B cell (primary cell): Measurements from ENCODE around the gene COQ3. TPM values are rescaled to one million over a fixed set of nuclear protein-coding genes. Genes with fewer than 3 reads are reported as not detected.
A peak's percentile ranks its signal among the peaks of the same experiment; 100 is the strongest.

Experiments
- ATAC-seq: fragments of 200-7000 bp; cut with Tn5 transposase; one replicate; pipeline ENCODE4 v1.10.0; 2021; ENCODE audit warnings: low read depth, mild to moderate bottlenecking, moderate number of reproducible peaks, moderate library complexity
- CTCF ChIA-PET: fragments of 350-600 bp; sonication (Branson Sonifier 250); formaldehyde crosslinking; loops from one replicate; lab custom pipeline; 2021; ENCODE audit warnings: antibody characterized with exemption, inconsistent platforms; lab: Charles Lee
- POLR2A ChIA-PET: fragments of 350-600 bp; sonication (Branson Sonifier 250); formaldehyde crosslinking; loops from one replicate; lab custom pipeline; 2021; ENCODE audit warnings: antibody characterized with exemption; lab: Charles Lee
- DNase-seq: peaks from one replicate; pipeline ENCODE4 v3.0.0; 2013
- H2AFZ ChIP-seq: 2 replicates; pipeline ENCODE4 v1.6.1; 2012; ENCODE audit warnings: mild to moderate bottlenecking, low read depth, low read length; ENCODE audit not compliant: insufficient read depth, poor library complexity, severe bottlenecking
- H3K27ac ChIP-seq, 2 donors: 1 replicate in 1 of 2; 2 replicates in 1 of 2; pipeline ENCODE4 v1.5.1; 2012 to 2013; ENCODE audit warnings: low read length in 2 of 2, mild to moderate bottlenecking in 2 of 2, moderate library complexity in 1 of 2
- H3K27me3 ChIP-seq, 4 experiments: fragments of 200-600 bp in 1 of 4; sonication (generic) in 1 of 4; replicated peaks in 1 of 4; 1 replicate in 2 of 4; 2 replicates in 2 of 4; pipeline versions ENCODE4 v1.6.1 to v1.7.0; 2013 to 2016; ENCODE audit warnings: low read length in 3 of 4, mild to moderate bottlenecking in 2 of 4, mixed read lengths in 1 of 4, moderate library complexity in 1 of 4; ENCODE audit not compliant: insufficient read depth in 4 of 4, control insufficient read depth in 3 of 4; ENCODE audit errors: control extremely low read depth in 1 of 4
- H3K36me3 ChIP-seq, 2 experiments: replicated peaks in 1 of 2; 1 replicate in 1 of 2; 2 replicates in 1 of 2; pipeline versions ENCODE4 v1.6.1 to v1.7.1; 2013; ENCODE audit warnings: low read length in 1 of 2; ENCODE audit not compliant: insufficient read depth in 2 of 2, control insufficient read depth in 1 of 2; ENCODE audit errors: control extremely low read depth in 1 of 2, extremely low read depth in 1 of 2
- H3K4me1 ChIP-seq, 2 donors: fragments of 200-600 bp in 1 of 2; sonication (generic) in 1 of 2; 1 replicate in 1 of 2; 2 replicates in 1 of 2; pipeline versions ENCODE4 v1.5.1 to v1.6.1; 2013 to 2017; ENCODE audit warnings: low read length in 2 of 2; ENCODE audit not compliant: control insufficient read depth in 2 of 2, insufficient read depth in 2 of 2
- H3K4me2 ChIP-seq: replicated peaks from 2 replicates; pipeline ENCODE3; 2012; ENCODE audit warnings: mild to moderate bottlenecking, low read depth, low read length; ENCODE audit not compliant: poor library complexity, severe bottlenecking
- H3K4me3 ChIP-seq, 5 experiments: fragments of 200-600 bp in 1 of 5; sonication (generic) in 1 of 5; 1 replicate in 3 of 5; 2 replicates in 2 of 5; pipeline versions ENCODE4 v1.5.1 to v1.7.0; 2011 to 2016; ENCODE audit warnings: low read length in 4 of 5, mild to moderate bottlenecking in 4 of 5, low read depth in 2 of 5, control low read depth in 1 of 5, moderate library complexity in 1 of 5; ENCODE audit not compliant: insufficient read depth in 1 of 5; ENCODE audit errors: control extremely low read depth in 1 of 5, extremely low read depth in 1 of 5
- H3K79me2 ChIP-seq: fragments of 200-600 bp; sonication (generic); one replicate; pipeline ENCODE4 v1.6.0; 2016; ENCODE audit warnings: low read length; ENCODE audit not compliant: control insufficient read depth, insufficient read depth
- H3K9ac ChIP-seq: fragments of 200-600 bp; sonication (generic); 2 replicates; pipeline ENCODE4 v1.6.1; 2017; ENCODE audit warnings: mild to moderate bottlenecking, low read length, moderate library complexity
- H3K9me3 ChIP-seq, 3 donors: one replicate each; pipeline versions ENCODE4 v1.6.1 to v1.7.1; 2013; ENCODE audit warnings: low read length in 2 of 3; ENCODE audit not compliant: control insufficient read depth in 2 of 3, insufficient read depth in 1 of 3; ENCODE audit errors: control extremely low read depth in 1 of 3
- H4K20me1 ChIP-seq: 2 replicates; pipeline ENCODE4 v1.6.0; 2012; ENCODE audit warnings: mild to moderate bottlenecking, low read length; ENCODE audit not compliant: insufficient read depth, control insufficient read depth, poor library complexity, severe bottlenecking
- H3K27ac Mint-ChIP-seq: one replicate; pipeline ENCODE4 v1.8.0; 2021; ENCODE audit warnings: mixed read lengths
- H3K27me3 Mint-ChIP-seq: one replicate; pipeline ENCODE4 v1.8.0; 2021; ENCODE audit warnings: mixed read lengths
- H3K4me1 Mint-ChIP-seq: one replicate; pipeline ENCODE4 v1.8.0; 2021; ENCODE audit warnings: mixed read lengths
- H3K4me3 Mint-ChIP-seq: one replicate; pipeline ENCODE4 v1.8.0; 2021; ENCODE audit warnings: mixed read lengths
- H3K9me3 Mint-ChIP-seq: one replicate; pipeline ENCODE4 v1.8.0; 2022; ENCODE audit warnings: mixed read lengths; ENCODE audit not compliant: insufficient read depth
- CTCF ChIP-seq: fragments of 200-600 bp; IDR thresholded peaks from one replicate; pipeline ENCODE4 v1.8.0; 2022; ENCODE audit warnings: antibody characterized with exemption, mild to moderate bottlenecking
- EZH2 ChIP-seq: IDR thresholded peaks from 2 replicates; pipeline ENCODE4 v1.6.1; 2012; ENCODE audit warnings: borderline replicate concordance, low read depth, mild to moderate bottlenecking, moderate library complexity, low read length; ENCODE audit not compliant: insufficient read depth, poor library complexity, severe bottlenecking
- WGBS: methylation state at CpG from one replicate; pipeline ENCODE4 v1.1.5; 2013; ENCODE audit warnings: missing lambda C conversion rate; ENCODE audit not compliant: insufficient coverage; 5-methylcytosine and 5-hydroxymethylcytosine counted together
- intact Hi-C: fragments of 100-400 bp; cut with micrococcal nuclease; formaldehyde crosslinking; loops from one replicate; pipeline ENCODE4 v1.10.0; 2022
- polyA plus RNA-seq: library from polyadenylated mRNA; depleted of rRNA; stranded (reverse); fragments of >200 nt; gene quantifications from 2 replicates; pipeline ENCODE4 v1.2.3, GENCODE V29; 2012
- total RNA-seq, 2 donors: library from RNA; stranded (reverse); fragments of 120-200 nt in 1 of 2; gene quantifications; 1 replicate in 1 of 2; 2 replicates in 1 of 2; pipeline versions ENCODE4 v1.2.3 to v1.2.4, GENCODE V29; 2013 to 2022

Gene COQ3
- total and polyA plus RNA-seq, 2 donors (not counting 1 experiment from before 2014, with no cell fraction given), result 2.9 to 3.1 TPM

GRCh38 chr6:99350573-99350972 is 43.4 kb downstream of the COQ3 start:
- H3K79me2 ChIP-seq, result no peaks in the 10 kb centered on the region
- ChIA-PET POLR2A (no interaction called here), CTCF (no interaction called here)
- peaks cover 4 to 6% of the 10 kb centered on the region in 2 donors for H3K4me1 ChIP-seq
- TF ChIP-seq CTCF, result no peak
- TF ChIP-seq EZH2, result no peak
- no peak overlapping the region for H3K4me3 ChIP-seq
- no peaks in the 10 kb centered on the region for H4K20me1 ChIP-seq
- H2AFZ ChIP-seq, result no peak overlapping the region
- H3K27ac ChIP-seq, result no peak overlapping the region
- no peak overlapping the region for H3K4me2 ChIP-seq
- H3K36me3 ChIP-seq, result no peaks in the 10 kb centered on the region
- intact Hi-C loops, result no loop called here
- 53% methylated on average over 2 of the region's 10 CpGs for WGBS
- ATAC-seq (no peak), DNase-seq (no peak)
- H3K27ac Mint-ChIP-seq, result no peak overlapping the region
- H3K9me3 Mint-ChIP-seq, result no peaks in the 10 kb centered on the region
- H3K4me3 Mint-ChIP-seq, result no peak overlapping the region
- peaks cover 69% of the 10 kb centered on the region for H3K27me3 Mint-ChIP-seq
- H3K9ac ChIP-seq, result no peak overlapping the region
- H3K27me3 ChIP-seq, result peaks cover 0 to 54% (median 29%) of the 10 kb centered on the region in 4 experiments
- H3K9me3 ChIP-seq, result peaks cover 0 to 5% (median 0%) of the 10 kb centered on the region in 3 donors
- peaks cover 4% of the 10 kb centered on the region for H3K4me1 Mint-ChIP-seq

- no peak for ATAC-seq
- H3K4me1 Mint-ChIP-seq, result peaks cover 4% of the 10 kb centered on the region
- peak; percentile 5 for DNase-seq
- H3K4me3 ChIP-seq, result peak within 1 kb of the TSS in 3 of 5 experiments; percentile 2 to 24 (median 15)
- POLR2A ChIA-PET, result no interaction called here
- peak within 1 kb of the TSS; percentile 57 for H3K4me3 Mint-ChIP-seq
- H3K4me1 ChIP-seq, result peaks cover 4 to 6% of the 10 kb centered on the region in 2 donors
- peak within 1 kb of the TSS; percentile 28 for H2AFZ ChIP-seq
- H3K36me3 ChIP-seq, result no peaks in the 10 kb centered on the region
- peaks cover 0 to 5% (median 0%) of the 10 kb centered on the region in 3 donors for H3K9me3 ChIP-seq
- intact Hi-C loops, result no loop called here
- 2% methylated on average over 102 of the region's 108 CpGs for WGBS
- peak within 1 kb of the TSS; percentile 66 for H3K4me2 ChIP-seq
- no peaks in the 10 kb centered on the region for H3K79me2 ChIP-seq
- no peak within 1 kb of the TSS for H3K27ac ChIP-seq
- CTCF ChIA-PET, result no interaction called here
- H3K27me3 Mint-ChIP-seq, result peaks cover 62% of the 10 kb centered on the region
- H3K9ac ChIP-seq, result peak within 1 kb of the TSS; percentile 15
- TF ChIP-seq EZH2 (no peak), CTCF (no peak)
- H3K27me3 ChIP-seq, result peaks cover 0 to 46% (median 26%) of the 10 kb centered on the region in 4 experiments
- no peak within 1 kb of the TSS for H3K27ac Mint-ChIP-seq
- H3K9me3 Mint-ChIP-seq, result no peaks in the 10 kb centered on the region
- H4K20me1 ChIP-seq, result no peaks in the 10 kb centered on the region
Observed at GRCh38 chr6:99349171-99350141, 44.5 kb downstream of the COQ3 start, which contains the start of gene FAXC. Gene FAXC, minus strand, starts transcription at chr6:99349674. Its CDS starts 302 bp downstream, at chr6:99349372.
